Measurements from ENCODE around the gene UTP3. TPM values are rescaled to one million over a fixed set of nuclear protein-coding genes. Genes with fewer than 3 reads are reported as not detected.
"Not testable (repeated sequence)": the region's sequence is repeated elsewhere in the genome, so short reads cannot be mapped to it uniquely, and the experiment has no call there.

UTP3 gene
- total RNA-seq, 1 donor from 2014 or later: 26.1 TPM

GRCh38 chr4:70682142-70682541, 6.2 kb upstream of the UTP3 start:
- not testable (repeated sequence) for DNase-seq (ENCODE audit: low spot score)

- no peak for DNase-seq (ENCODE audit: low spot score)
Measured at GRCh38 chr4:70687392-70687791, 940 bp upstream of the UTP3 start.

GRCh38 chr4:70688795-70689231, 481 bp downstream of the UTP3 start:
- DNase-seq (ENCODE audit: low spot score): no peak

GRCh38 chr4:70691661-70692060, 3.3 kb downstream of the UTP3 start:
- no peak for DNase-seq (ENCODE audit: low spot score)

GRCh38 chr4:70694633-70695032, 6.3 kb downstream of the UTP3 start:
- not testable (repeated sequence) for DNase-seq (ENCODE audit: low spot score)

DNA sequence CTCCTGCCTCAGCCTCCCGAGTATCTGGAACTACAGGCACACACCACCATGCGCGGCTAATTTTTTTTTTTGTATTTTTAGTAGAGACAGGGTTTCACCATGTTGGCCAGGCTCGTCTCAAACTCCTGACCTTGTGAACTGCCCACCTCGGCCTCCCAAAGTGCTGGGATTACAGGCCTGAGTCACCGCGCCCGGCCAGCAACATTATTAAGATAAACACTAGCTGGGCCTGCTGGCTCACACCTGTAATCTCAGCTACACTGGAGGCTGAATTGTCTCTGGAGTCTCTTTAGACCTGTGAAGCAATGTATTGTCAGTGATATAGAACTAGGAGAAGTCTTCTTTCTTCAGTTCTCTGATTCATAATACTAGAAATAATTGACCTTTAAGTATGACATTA, 10.1 kb downstream of the UTP3 start:
- DNase-seq (ENCODE audit: low spot score): not testable (repeated sequence)

GRCh38 chr4:70700712-70701111, 12.4 kb downstream of the UTP3 start:
- DNase-seq (ENCODE audit: low spot score): no peak

DNA sequence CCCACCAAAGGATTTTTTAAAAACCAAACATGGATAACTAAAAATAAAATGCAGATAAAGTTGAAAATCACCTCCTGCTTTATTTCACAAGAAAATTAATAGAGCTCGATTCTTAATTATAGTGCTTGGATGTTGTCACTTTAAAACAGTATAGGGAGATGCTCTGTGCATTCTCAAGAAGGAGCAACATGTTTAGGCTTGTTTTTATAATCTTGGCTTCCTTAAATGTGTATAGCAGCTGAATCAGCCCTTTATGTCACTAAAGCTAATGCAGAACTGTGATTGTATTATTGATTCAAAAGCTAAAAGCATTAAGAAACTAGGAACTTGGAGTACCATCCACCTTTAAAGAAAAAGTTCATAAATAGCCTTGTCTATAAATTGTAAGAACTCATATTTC, 12.9 kb downstream of the UTP3 start:
- no peak for DNase-seq (ENCODE audit: low spot score)

DNA sequence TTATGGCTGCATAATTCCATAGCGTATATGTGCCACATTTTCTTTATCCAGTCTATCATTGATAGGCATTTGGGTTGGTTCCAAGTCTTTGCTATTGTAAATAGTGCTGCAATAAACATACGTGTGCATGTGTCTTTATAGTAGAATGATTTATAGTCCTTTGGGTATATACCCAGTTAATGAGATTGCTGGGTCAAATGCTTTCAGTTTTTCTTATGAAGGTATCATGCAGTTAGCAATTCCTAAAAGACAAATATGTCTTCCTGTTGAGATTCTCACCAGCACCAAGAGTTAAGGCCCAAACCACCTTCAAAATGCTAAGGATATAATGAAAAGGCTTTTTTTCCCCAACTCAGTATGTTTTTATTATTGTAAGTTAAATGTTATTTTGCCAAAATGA, 14.3 kb downstream of the UTP3 start:
- not testable (repeated sequence) for DNase-seq (ENCODE audit: low spot score)

DNA sequence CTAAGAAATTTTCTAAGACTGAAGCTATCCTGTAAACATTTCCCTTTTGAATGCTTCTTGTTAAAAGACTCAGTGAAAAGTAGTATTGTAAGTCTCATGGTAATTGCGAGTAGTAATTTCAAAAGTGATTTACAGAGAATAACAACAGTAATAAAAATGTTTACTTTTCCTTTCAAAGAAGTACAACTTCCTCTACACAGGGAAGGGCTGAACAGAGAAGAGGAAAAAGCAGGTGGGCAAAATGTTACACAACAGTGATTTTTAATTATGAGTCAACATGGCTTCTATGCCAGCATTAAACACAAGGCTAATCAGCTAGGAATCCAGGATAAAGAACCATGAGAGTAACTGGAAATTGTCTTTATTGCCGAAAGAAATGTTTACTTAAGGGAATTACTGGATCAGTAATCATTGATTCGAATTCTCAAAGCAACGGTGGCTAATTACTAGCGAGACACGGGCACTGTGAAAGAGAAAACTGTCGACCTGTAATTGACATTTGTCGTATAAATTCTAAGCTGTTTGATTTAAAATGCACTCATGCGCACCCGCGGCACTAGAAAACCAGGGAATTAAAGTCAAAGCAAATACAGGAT, 15.4 kb downstream of the UTP3 start:
- DNase-seq (ENCODE audit: low spot score): no peak

DNA sequence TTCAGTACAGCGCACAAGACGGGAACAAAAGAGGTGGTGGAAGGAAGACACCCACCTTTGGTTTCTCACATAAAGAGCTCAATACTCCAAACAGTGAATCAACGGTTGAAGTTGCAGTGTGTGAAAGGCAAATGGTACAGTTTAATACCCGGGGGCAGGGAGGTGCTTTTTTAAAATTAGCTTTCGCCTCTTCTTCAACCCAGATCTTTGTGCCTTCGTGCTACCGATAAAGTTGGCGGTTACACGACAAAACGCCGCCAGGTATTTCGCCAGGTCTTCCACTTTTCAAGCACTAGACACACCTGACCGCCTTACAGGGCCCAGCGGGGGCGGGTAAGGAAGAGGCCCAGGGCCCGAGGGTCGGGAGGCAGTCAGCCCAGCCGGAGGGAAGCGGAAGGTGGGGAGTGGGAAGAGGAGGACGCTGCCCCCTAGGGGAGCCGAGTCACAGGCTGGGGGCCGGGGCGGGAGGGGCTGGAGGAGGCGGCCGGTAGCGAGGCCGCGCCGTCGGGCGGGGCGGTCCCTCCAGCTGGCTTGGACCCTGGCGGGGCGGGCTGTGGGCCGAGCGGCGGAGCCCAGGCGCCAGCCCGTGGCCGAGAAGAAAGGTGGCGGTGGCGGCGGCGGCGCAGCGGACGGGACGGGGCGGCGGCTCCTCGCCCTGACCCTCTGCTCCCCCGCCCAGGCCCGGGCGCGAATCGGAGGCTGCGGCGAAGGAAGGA, 16.0 kb downstream of the UTP3 start:
- DNase-seq (ENCODE audit: low spot score): peak; percentile 94

GRCh38 chr4:70704931-70705182, 16.5 kb downstream of the UTP3 start:
- no peak for DNase-seq (ENCODE audit: low spot score)

DNA sequence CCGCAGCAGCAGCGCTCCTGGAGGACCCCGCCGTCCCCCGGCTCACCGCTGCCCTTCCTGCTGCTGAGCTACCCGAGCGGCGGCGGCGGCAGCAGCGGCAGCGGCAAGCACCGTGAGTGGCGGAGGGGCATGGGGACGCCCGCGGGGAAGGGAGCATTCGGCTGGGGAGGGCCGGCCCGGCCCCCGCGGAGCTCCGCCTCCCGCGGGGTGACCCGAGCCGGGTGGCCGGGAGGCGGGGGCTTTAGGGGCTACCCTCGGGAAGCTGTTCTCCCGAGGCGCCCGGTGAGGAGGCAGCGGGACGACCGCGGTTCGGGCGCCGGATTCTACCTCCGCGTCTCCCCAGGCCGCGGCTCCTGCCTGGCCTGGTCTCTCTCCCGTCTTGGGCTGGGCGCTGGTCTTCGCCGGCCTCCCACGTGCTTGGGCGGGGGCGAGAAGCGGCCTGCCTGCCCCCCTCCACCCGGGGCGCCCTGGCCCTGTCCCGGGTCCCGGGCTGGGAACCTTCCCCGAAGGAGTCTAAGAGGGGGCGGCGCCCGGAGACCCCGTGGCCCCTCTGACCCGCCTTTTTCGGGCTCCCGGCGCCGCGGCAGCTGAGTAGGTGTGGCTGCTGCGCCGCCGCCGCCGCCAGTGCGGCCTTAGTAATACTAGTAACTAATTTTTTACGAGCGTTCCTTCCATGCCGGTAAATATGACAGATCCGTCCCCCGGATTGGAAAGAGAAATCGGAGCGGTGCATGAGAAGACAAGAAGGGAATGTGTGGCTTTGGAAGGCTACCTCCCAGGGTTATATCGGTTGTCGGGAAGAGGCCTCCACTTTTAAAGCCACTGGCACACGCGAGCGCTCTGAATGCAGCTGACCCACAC, 17.1 kb downstream of the UTP3 start:
- peak; percentile 94 for DNase-seq (ENCODE audit: low spot score)

GRCh38 chr4:70706044-70706461, 17.7 kb downstream of the UTP3 start:
- DNase-seq (ENCODE audit: low spot score): no peak

GRCh38 chr4:70706516-70706915, 18.2 kb downstream of the UTP3 start:
- DNase-seq (ENCODE audit: low spot score): no peak

GRCh38 chr4:70709611-70710205, 21.4 kb downstream of the UTP3 start:
- DNase-seq (ENCODE audit: low spot score): no peak

- no peak for DNase-seq (ENCODE audit: low spot score)
Measured at GRCh38 chr4:70711599-70711998, 23.3 kb downstream of the UTP3 start.

DNA sequence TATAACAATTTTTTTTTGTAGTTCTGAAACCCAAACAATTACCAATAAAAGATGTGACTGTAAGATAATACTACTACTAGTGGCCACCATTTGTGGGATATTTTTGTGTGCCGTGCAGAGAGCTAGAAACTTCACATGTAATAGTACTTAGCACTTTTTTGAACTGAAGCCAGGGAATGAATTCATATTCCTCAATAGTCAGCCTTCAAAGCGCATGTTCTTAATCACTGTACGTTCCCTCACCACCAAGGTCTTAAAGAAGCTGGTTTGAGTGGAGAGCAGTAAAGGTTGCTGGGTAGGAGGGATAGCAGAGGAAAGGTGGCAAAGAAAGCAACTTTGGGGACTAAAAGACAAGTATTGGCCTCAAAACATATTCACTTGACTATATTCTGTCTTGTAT, 23.8 kb downstream of the UTP3 start:
- DNase-seq (ENCODE audit: low spot score): no peak

DNA sequence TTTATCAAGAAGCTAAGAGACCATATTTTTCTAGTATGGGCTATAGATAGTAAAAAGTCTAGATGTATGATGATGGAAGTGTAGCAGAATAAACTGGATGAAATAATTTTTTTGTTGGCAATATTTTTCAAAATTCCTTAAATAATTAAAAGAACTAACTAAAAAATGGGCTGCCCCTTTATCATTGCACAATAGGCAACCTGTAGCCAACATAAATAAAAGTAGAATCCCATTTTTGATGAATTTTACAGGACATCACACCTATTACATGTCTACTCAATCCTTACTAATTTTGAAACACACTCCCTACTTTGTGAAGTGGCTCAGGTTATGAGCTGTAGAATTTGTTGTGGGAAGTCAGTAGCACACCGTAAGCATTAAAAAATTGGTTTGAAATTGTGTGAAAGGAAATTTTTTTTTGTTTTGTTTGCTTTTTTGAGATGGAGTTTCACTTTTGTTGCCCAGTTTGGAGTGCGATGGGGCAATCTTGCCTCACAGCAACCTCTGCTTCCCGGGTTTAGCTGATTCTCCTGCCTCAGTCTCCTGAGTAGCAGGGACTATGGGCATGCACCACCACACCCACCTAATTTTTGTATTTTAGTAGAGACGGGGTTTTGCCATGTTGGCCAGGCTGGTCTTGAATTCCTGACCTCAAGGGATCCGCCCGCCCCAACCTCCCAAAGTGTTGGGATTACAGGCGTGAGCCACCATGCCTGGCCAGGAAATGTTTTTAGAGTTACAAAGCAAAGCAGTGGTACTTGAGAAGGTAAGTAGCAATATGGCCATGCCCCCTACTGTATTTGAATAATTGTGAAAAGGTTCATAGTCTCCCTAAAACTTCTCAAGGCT, 24.5 kb downstream of the UTP3 start:
- no peak for DNase-seq (ENCODE audit: low spot score)

DNA sequence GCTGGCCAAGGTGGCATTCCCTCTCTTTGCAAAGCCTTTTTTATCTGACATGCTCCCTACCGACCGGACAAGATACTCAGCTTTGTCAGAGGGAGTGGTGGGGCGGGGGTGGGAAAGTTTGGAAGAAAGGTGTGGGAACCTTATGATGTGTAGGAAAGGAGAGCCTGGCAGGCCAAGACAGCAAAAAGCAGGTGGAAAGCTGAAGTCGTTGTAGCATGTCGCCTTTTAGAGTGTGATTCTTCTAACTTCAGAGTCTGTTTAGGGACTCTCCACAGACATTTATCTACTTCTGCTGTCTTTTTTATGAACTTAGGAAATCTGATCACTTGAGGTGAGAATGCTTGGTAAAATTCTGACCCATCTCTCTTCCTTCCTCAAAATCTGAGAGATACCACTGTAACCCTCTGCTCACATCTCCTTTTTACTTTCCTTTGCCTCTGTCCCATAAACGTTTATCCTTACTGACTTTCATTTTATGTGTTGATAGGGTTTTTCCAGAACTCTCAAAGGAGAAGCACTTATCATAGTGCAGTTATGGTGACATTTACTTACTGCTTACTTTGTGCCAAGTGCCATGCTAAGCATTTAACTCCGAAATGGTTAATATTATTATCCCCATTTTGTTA, 25.2 kb downstream of the UTP3 start:
- DNase-seq (ENCODE audit: low spot score): no peak

Measured in mesenteric fat pad (tissue), 1 donor.